Lung (tissue), 12 donors: ENCODE data around the gene CCNI. TPM values are rescaled to one million over a fixed set of nuclear protein-coding genes. Genes with fewer than 3 reads are reported as not detected.
A peak's percentile ranks its signal among the peaks of the same experiment; 100 is the strongest.
"Not testable (repeated sequence)": the region's sequence is repeated elsewhere in the genome, so short reads cannot be mapped to it uniquely, and the experiment has no call there.

Experiments used
- ATAC-seq: fragments of 200-7000 bp; cut with Tn5 transposase; one replicate; pipeline ENCODE4 v1.9.1; 2020; ENCODE audit warnings: moderate number of reproducible peaks; ENCODE audit not compliant: insufficient read depth, low FRiP score
- DNase-seq, 3 donors: peaks; one replicate each; pipeline ENCODE4 v3.0.0-alpha.2; 2013 to 2017
- H3K27ac ChIP-seq, 2 donors: one replicate each; pipeline ENCODE4 v1.5.1; 2013; ENCODE audit warnings: mild to moderate bottlenecking in 2 of 2, moderate library complexity in 2 of 2, control low read depth in 1 of 2, inconsistent platforms in 1 of 2, low read depth in 1 of 2, low read length in 1 of 2
- H3K27me3 ChIP-seq, 3 donors: one replicate each; pipeline ENCODE4 v1.5.1; 2013; ENCODE audit warnings: low read length in 2 of 3; ENCODE audit not compliant: control insufficient read depth in 3 of 3, insufficient read depth in 3 of 3
- H3K36me3 ChIP-seq, 4 donors: one replicate each; pipeline ENCODE4 v1.5.1; 2013; ENCODE audit warnings: low read length in 4 of 4, mild to moderate bottlenecking in 1 of 4, moderate library complexity in 1 of 4; ENCODE audit not compliant: control insufficient read depth in 4 of 4, insufficient read depth in 4 of 4
- H3K4me1 ChIP-seq, 5 donors: one replicate each; pipeline ENCODE4 v1.5.1; 2013; ENCODE audit warnings: low read length in 5 of 5, mild to moderate bottlenecking in 2 of 5, moderate library complexity in 1 of 5; ENCODE audit not compliant: control insufficient read depth in 5 of 5, insufficient read depth in 5 of 5
- H3K4me3 ChIP-seq: one replicate; pipeline ENCODE4 v1.5.1; 2013; ENCODE audit warnings: mild to moderate bottlenecking, control low read depth, moderate library complexity
- H3K9ac ChIP-seq, 2 donors: one replicate each; pipeline ENCODE4 v1.5.1; 2013; ENCODE audit warnings: low read length in 2 of 2, control low read depth in 1 of 2; ENCODE audit not compliant: insufficient read depth in 1 of 2
- H3K9me3 ChIP-seq, 4 donors: one replicate each; pipeline ENCODE4 v1.5.1; 2013; ENCODE audit warnings: low read length in 3 of 4, mild to moderate bottlenecking in 1 of 4, moderate library complexity in 1 of 4; ENCODE audit not compliant: control insufficient read depth in 4 of 4, insufficient read depth in 3 of 4
- WGBS, 2 donors: extraction: QIAGEN DNeasy Blood & Tissue Kit; methylation state at CpG; one replicate each; pipeline ENCODE4 v1.1.7; 2013; 5-methylcytosine and 5-hydroxymethylcytosine counted together
- polyA plus RNA-seq, 2 donors: library from polyadenylated mRNA; stranded (reverse); fragments of 200-250 nt; gene quantifications; one replicate each; pipeline ENCODE4 v1.2.1, GENCODE V29; 2013
- total RNA-seq, 2 donors: library from RNA; depleted of rRNA in 1 of 2; stranded (reverse); fragments of >200 nt in 1 of 2; gene quantifications; one replicate each; pipeline ENCODE4 v1.2.1, GENCODE V29; 2014 to 2021
- TF ChIP-seq, protein P1 (sequence below): IDR thresholded peaks from 2 replicates; pipeline ENCODE4 v1.5.1; 2012; ENCODE audit warnings: mild to moderate bottlenecking; ENCODE audit errors: control extremely low read depth, extremely low read depth
- donor health status: control.
- donor health status: control.
- donor health status: Bipolar disorder and iron deficiency.
- donor health status: healthy.
- donor health status: DM: yes; HTN: yes; CAD: no.

CCNI gene
- total and polyA plus RNA-seq, 4 donors: 62.8 to 313 (median 150) TPM

DNA sequence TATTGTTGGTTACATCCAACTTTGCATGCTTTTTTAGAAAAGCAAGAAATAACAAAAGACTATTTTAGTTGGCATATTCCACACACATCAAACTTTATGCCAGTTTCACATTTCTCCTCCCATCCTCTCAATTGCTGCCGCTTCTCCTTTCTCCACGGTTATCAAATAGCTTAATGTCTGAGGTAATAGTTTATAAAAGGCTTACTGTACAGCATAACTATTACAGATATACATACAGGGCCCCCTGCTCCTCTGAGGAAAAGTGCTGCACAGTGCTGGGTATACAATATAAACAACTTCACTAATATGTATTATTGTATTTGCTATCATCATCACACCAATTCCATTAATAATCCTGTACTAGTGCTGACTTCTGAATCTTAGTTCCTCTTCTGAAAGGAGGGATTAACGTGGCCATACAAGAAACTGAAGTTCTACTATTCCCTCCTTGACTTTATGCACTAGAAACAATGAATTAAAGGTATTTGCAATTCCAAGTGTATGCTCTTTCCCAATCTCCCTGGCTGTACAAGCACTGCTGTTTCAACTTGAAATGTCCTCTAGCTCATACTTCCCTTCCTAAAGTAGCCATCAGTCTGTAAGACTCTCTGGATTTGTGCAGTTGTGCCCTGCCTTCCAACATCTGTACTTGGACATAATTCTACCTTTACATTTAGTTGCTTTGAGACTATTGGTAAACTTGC is 2.5 kb downstream of the CCNI start:
- H3K4me1 ChIP-seq: peaks cover 3 to 33% (median 8%) of the 10 kb centered on the region in 5 donors
- ATAC-seq: no peak
- H3K27me3 ChIP-seq: no peaks in the 10 kb centered on the region
- TF ChIP-seq, protein P1, sequence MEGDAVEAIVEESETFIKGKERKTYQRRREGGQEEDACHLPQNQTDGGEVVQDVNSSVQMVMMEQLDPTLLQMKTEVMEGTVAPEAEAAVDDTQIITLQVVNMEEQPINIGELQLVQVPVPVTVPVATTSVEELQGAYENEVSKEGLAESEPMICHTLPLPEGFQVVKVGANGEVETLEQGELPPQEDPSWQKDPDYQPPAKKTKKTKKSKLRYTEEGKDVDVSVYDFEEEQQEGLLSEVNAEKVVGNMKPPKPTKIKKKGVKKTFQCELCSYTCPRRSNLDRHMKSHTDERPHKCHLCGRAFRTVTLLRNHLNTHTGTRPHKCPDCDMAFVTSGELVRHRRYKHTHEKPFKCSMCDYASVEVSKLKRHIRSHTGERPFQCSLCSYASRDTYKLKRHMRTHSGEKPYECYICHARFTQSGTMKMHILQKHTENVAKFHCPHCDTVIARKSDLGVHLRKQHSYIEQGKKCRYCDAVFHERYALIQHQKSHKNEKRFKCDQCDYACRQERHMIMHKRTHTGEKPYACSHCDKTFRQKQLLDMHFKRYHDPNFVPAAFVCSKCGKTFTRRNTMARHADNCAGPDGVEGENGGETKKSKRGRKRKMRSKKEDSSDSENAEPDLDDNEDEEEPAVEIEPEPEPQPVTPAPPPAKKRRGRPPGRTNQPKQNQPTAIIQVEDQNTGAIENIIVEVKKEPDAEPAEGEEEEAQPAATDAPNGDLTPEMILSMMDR: no peak
- H3K9ac ChIP-seq: peak overlapping the region in 1 of 2 donors; percentile 97
- H3K4me3 ChIP-seq: no peak overlapping the region
- WGBS, 2 donors: 6% methylated on average over 3 of the region's 3 CpGs
- DNase-seq: peak in 2 of 3 donors; percentile 75 to 81
- H3K36me3 ChIP-seq: no peaks in the 10 kb centered on the region
- H3K27ac ChIP-seq: peak overlapping the region in 1 of 2 donors; percentile 5
- H3K9me3 ChIP-seq: no peaks in the 10 kb centered on the region

DNA sequence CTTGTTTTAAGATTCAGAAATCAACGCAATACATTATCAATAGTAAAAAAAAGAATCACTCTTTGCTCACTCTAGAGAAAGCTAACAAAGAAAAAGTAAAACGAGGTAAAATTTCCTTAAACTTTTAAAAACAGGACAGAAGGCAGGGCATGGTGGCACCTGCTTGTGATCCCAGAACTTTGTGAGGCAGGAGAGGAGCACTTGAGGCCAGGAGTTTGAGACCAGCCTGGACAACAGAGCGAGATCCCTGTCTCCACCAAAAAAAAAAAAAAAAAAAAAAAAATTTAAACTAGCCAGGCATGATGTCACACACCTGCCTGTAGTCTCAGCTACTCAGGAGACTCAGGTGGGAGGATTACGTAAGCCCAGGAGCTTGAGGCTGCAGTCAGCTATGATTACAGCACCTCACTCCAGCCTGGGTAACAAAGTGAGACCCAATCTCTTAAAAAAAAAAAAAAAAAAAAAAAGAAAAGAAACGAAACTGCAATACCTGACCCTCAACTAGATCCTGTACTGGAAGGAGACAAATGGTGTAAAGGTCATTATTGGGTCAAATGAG is 3.5 kb downstream of the CCNI start:
- DNase-seq (peak in 1 of 3 donors; percentile 39), ATAC-seq (no peak)
- Histone ChIP-seq H3K27me3 (no peaks in the 10 kb centered on the region), H3K9ac (no peak overlapping the region), H3K9me3 (no peaks in the 10 kb centered on the region), H3K4me3 (no peak overlapping the region), H3K27ac (no peak overlapping the region), H3K4me1 (peaks cover 0 to 33% (median 8%) of the 10 kb centered on the region in 5 donors), H3K36me3 (no peaks in the 10 kb centered on the region)
- TF ChIP-seq, protein P1: no peak
- 58 to 74% methylated on average over 5 of the region's 5 CpGs for WGBS, 2 donors

DNA sequence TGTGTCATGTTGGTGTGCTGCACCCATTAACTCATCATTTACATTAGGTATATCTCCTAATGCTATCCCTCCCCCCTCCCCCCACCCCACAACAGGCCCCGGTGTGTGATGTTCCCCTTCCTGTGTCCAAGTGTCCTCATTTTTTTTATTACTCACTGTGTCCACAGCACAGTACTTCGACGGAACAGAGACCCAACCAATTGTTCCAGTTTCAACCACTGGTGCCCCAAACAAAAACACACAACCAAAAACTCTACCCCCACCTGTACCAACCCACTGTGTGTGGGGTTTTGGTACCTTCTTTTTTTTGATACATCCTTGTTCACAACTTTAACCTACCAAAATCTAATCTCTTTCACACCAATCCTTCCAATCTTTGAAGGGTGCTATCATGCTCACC is 6.3 kb downstream of the CCNI start:
- H3K4me1 ChIP-seq: peaks cover 0 to 28% (median 4%) of the 10 kb centered on the region in 5 donors
- not testable (repeated sequence) for ATAC-seq, H3K27me3 ChIP-seq, H3K27ac ChIP-seq, H3K9ac ChIP-seq, H3K4me3 ChIP-seq, H3K36me3 ChIP-seq, H3K9me3 ChIP-seq, DNase-seq
- WGBS, 2 donors: 48 to 59% methylated on average over 3 of the region's 3 CpGs

DNA sequence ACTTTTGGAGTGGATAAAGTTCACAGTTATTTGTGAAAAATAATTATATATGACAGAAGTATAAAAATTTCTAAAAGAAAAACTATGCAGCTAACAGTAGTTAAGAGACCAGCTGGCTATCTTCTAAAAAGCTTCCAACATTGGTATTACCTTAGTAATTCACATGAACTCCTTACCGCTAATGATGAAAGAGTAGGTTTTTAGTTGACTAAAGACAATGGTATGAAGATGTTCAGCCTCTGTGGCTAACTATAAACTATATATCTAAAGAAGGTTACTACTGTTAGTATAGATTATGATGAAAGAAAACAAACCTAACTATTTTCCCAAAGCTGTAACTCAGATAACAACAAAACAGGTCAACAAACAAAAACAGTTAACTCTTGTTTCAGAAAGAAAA is 10.4 kb downstream of the CCNI start:
- no peak overlapping the region for H3K4me3 ChIP-seq
- H3K27me3 ChIP-seq: no peaks in the 10 kb centered on the region
- WGBS, 2 donors: 98 to 100% methylated on average over 1 of the region's 1 CpG
- ATAC-seq (no peak), DNase-seq (no peak)
- no peak overlapping the region for H3K9ac ChIP-seq
- no peak overlapping the region for H3K27ac ChIP-seq
- TF ChIP-seq, protein P1: no peak
- no peaks in the 10 kb centered on the region for H3K9me3 ChIP-seq
- peaks cover 0 to 2% (median 0%) of the 10 kb centered on the region in 5 donors for H3K4me1 ChIP-seq
- H3K36me3 ChIP-seq: peaks cover 13 to 30% (median 14%) of the 10 kb centered on the region in 4 donors
